Measurements from ENCODE around the gene RPS25.
"Not testable (repeated sequence)": the region's sequence is repeated elsewhere in the genome, so short reads cannot be mapped to it uniquely, and the experiment has no call there.

The RPS25 gene

GRCh38 chr11:119044708-119045107, 26.6 kb upstream of the RPS25 start:
- intact Hi-C loops (cut with DNase I; ENCODE audit: low total_unique reads) = loop anchor here (2.0 to 5.0 kb wide), 2 partner anchors 40 to 372 kb away; no protein-coding TSS in a partner anchor
- Histone ChIP-seq H3K4me3 (no peak overlapping the region), H3K27me3 (no peaks in the 10 kb centered on the region), H3K4me1 (no peaks in the 10 kb centered on the region), H3K9me3 (no peaks in the 10 kb centered on the region), H3K36me3 (peaks cover 41 to 52% (median 48%) of the 10 kb centered on the region in 3 donors), H3K27ac (no peak overlapping the region)
- no peak for DNase-seq
- TF ChIP-seq CTCF (IDR thresholded peaks at IDR 0.05) = no peak

GRCh38 chr11:119042927-119043326, 24.8 kb upstream of the RPS25 start:
- TF ChIP-seq CTCF (IDR thresholded peaks at IDR 0.05) = no peak
- Histone ChIP-seq H3K4me1 (no peaks in the 10 kb centered on the region), H3K4me3 (no peak overlapping the region), H3K27ac (no peak overlapping the region), H3K27me3 (no peaks in the 10 kb centered on the region), H3K36me3 (peaks cover 23 to 34% (median 30%) of the 10 kb centered on the region in 3 donors), H3K9me3 (no peaks in the 10 kb centered on the region)
- DNase-seq = no peak
- intact Hi-C loops (cut with DNase I; ENCODE audit: low total_unique reads) = no loop called here

- Histone ChIP-seq H3K36me3 (peaks cover 14 to 25% (median 21%) of the 10 kb centered on the region in 3 donors), H3K4me1 (no peaks in the 10 kb centered on the region), H3K27me3 (no peaks in the 10 kb centered on the region), H3K27ac (no peak overlapping the region), H3K9me3 (no peaks in the 10 kb centered on the region), H3K4me3 (no peak overlapping the region)
- no peak for TF ChIP-seq CTCF (IDR thresholded peaks at IDR 0.05)
- intact Hi-C loops (cut with DNase I; ENCODE audit: low total_unique reads) = no loop called here
- no peak for DNase-seq
These were observed 23.8 kb upstream of the RPS25 start for GRCh38 chr11:119041821-119042514.

- H3K27ac ChIP-seq; H3K4me3 ChIP-seq; H3K9me3 ChIP-seq; H3K4me1 ChIP-seq; DNase-seq; H3K36me3 ChIP-seq; H3K27me3 ChIP-seq; intact Hi-C loops (cut with DNase I; ENCODE audit: low total_unique reads): not testable (repeated sequence)
These were observed 21.3 kb upstream of the RPS25 start for GRCh38 chr11:119039471-119039870.

- no peak for DNase-seq
- no peak overlapping the region for H3K4me3 ChIP-seq
- no peaks in the 10 kb centered on the region for H3K4me1 ChIP-seq
- no peaks in the 10 kb centered on the region for H3K27me3 ChIP-seq
- no peak for TF ChIP-seq CTCF (IDR thresholded peaks at IDR 0.05)
- H3K9me3 ChIP-seq = no peaks in the 10 kb centered on the region
- intact Hi-C loops (cut with DNase I; ENCODE audit: low total_unique reads) = no loop called here
- H3K27ac ChIP-seq = no peak overlapping the region
- H3K36me3 ChIP-seq = no peaks in the 10 kb centered on the region
These were observed 20.7 kb upstream of the RPS25 start for GRCh38 chr11:119038884-119039283.

GRCh38 chr11:119034813-119035212, 16.7 kb upstream of the RPS25 start:
- Histone ChIP-seq H3K27ac (no peak overlapping the region), H3K36me3 (no peaks in the 10 kb centered on the region), H3K4me3 (no peak overlapping the region), H3K4me1 (peaks cover 0 to 10% (median 6%) of the 10 kb centered on the region in 4 donors), H3K9me3 (no peaks in the 10 kb centered on the region), H3K27me3 (no peaks in the 10 kb centered on the region)
- intact Hi-C loops (cut with DNase I; ENCODE audit: low total_unique reads) = no loop called here
- TF ChIP-seq CTCF (IDR thresholded peaks at IDR 0.05) = no peak
- DNase-seq = no peak

GRCh38 chr11:119033421-119033820, 15.3 kb upstream of the RPS25 start:
- H3K4me1 ChIP-seq = peaks cover 0 to 18% (median 10%) of the 10 kb centered on the region in 4 donors
- intact Hi-C loops (cut with DNase I; ENCODE audit: low total_unique reads); H3K27ac ChIP-seq; DNase-seq; H3K4me3 ChIP-seq; H3K36me3 ChIP-seq; H3K9me3 ChIP-seq; H3K27me3 ChIP-seq: not testable (repeated sequence)

All from tibial artery (tissue), 4 donors.